HEK293 (cell line): ENCODE data around the gene DDX23.

Source experiments
- CTCF ChIP-seq: fragments of 450-650 bp; formaldehyde crosslinking; IDR thresholded peaks from 2 replicates; pipeline ENCODE4 v1.5.1; 2016; ENCODE audit warnings: missing biosample characterization, missing genetic modification characterization
- PRDM10 ChIP-seq: fragments of 450-650 bp; formaldehyde crosslinking; IDR thresholded peaks from 2 replicates; pipeline ENCODE4 v1.5.1; 2016; ENCODE audit warnings: missing biosample characterization, missing genetic modification characterization
- ZNF10 ChIP-seq: fragments of 450-650 bp; formaldehyde crosslinking; IDR thresholded peaks from 2 replicates; pipeline ENCODE4 v1.5.1; 2017; ENCODE audit warnings: missing biosample characterization, missing genetic modification characterization
- ZNF132 ChIP-seq: fragments of 450-650 bp; formaldehyde crosslinking; IDR thresholded peaks from 2 replicates; pipeline ENCODE4 v1.5.1; 2017; ENCODE audit warnings: missing biosample characterization, missing genetic modification characterization, borderline replicate concordance
- ZNF140 ChIP-seq: fragments of 450-650 bp; formaldehyde crosslinking; IDR thresholded peaks from 2 replicates; pipeline ENCODE4 v1.5.1; 2016; ENCODE audit warnings: missing biosample characterization, missing genetic modification characterization
- ZNF677 ChIP-seq: fragments of 450-650 bp; IDR thresholded peaks from 2 replicates; pipeline ENCODE4 v1.5.0; 2018; ENCODE audit warnings: missing biosample characterization, mild to moderate bottlenecking, missing genetic modification characterization, moderate library complexity
- ZNF701 ChIP-seq: fragments of 450-650 bp; formaldehyde crosslinking; IDR thresholded peaks from 2 replicates; pipeline ENCODE4 v1.5.1; 2016; ENCODE audit warnings: missing biosample characterization, missing genetic modification characterization

- TF ChIP-seq CTCF (tag by site-specific recombination) (no peak), ZNF10 (tag by site-specific recombination) (no peak), ZNF677 (no peak), ZNF140 (tag by site-specific recombination) (no peak), ZNF132 (tag by site-specific recombination) (no peak), PRDM10 (tag by site-specific recombination) (peak; percentile 81), ZNF701 (no peak)
Measured at GRCh38 chr12:48813465-48814261, 38.3 kb downstream of the DDX23 start.
